ENCODE measurements around the gene C11orf97. TPM values are rescaled to one million over a fixed set of nuclear protein-coding genes. Genes with fewer than 3 reads are reported as not detected.
A peak's percentile ranks its signal among the peaks of the same experiment; 100 is the strongest.

Gene C11orf97
- total and polyA plus RNA-seq, 3 experiments from 2014 or later: not detected

DNA sequence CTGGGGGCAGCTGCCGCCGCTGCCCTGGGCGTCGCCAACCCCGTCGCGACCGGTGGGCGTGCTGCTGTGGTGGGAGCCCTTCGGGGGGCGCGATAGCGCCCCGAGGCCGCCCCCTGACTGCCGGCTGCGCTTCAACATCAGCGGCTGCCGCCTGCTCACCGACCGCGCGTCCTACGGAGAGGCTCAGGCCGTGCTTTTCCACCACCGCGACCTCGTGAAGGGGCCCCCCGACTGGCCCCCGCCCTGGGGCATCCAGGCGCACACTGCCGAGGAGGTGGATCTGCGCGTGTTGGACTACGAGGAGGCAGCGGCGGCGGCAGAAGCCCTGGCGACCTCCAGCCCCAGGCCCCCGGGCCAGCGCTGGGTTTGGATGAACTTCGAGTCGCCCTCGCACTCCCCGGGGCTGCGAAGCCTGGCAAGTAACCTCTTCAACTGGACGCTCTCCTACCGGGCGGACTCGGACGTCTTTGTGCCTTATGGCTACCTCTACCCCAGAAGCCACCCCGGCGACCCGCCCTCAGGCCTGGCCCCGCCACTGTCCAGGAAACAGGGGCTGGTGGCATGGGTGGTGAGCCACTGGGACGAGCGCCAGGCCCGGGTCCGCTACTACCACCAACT, 32.5 kb downstream of the C11orf97 start:
- Mint-ChIP-seq H3K9me3 (no peaks in the 10 kb centered on the region), H3K4me3 (peak overlapping the region in 6 of 7 donors; percentile 50 to 98 (median 82)), H3K27ac (peak overlapping the region in 2 of 8 donors; percentile 66 to 74), H3K36me3 (peaks cover 0 to 9% (median 3%) of the 10 kb centered on the region in 3 donors), H3K27me3 (peaks cover 1 to 6% of the 10 kb centered on the region in 2 donors), H3K4me1 (peaks cover 41 to 53% (median 49%) of the 10 kb centered on the region in 3 donors)
- CTCF ChIA-PET: no interaction called here
- POLR2A ChIA-PET: interaction anchor here (1.0 to 1.7 kb wide), 2 partner anchors 429 to 803 kb away, joined by 3 to 4 read pairs; partner anchors contain the start of genes C11orf54, CWC15, KDM4D and TAF1D
- Histone ChIP-seq H3K4me3 (ENCODE audit: low read length) (peak overlapping the region; percentile 68), H3K27ac (ENCODE audit: low read depth, low read length) (peak overlapping the region; percentile 85), H3K36me3 (ENCODE audit: insufficient read depth, low read length) (no peaks in the 10 kb centered on the region), H3K4me1 (ENCODE audit: insufficient read depth, low read length) (peaks cover 38% of the 10 kb centered on the region), H3K9me3 (ENCODE audit: low read length) (no peaks in the 10 kb centered on the region), H3K27me3 (ENCODE audit: insufficient read depth, low read length, poor library complexity, severe bottlenecking) (no peaks in the 10 kb centered on the region)
- peak in 2 of 5 donors; percentile 2 to 55 for DNase-seq

DNA sequence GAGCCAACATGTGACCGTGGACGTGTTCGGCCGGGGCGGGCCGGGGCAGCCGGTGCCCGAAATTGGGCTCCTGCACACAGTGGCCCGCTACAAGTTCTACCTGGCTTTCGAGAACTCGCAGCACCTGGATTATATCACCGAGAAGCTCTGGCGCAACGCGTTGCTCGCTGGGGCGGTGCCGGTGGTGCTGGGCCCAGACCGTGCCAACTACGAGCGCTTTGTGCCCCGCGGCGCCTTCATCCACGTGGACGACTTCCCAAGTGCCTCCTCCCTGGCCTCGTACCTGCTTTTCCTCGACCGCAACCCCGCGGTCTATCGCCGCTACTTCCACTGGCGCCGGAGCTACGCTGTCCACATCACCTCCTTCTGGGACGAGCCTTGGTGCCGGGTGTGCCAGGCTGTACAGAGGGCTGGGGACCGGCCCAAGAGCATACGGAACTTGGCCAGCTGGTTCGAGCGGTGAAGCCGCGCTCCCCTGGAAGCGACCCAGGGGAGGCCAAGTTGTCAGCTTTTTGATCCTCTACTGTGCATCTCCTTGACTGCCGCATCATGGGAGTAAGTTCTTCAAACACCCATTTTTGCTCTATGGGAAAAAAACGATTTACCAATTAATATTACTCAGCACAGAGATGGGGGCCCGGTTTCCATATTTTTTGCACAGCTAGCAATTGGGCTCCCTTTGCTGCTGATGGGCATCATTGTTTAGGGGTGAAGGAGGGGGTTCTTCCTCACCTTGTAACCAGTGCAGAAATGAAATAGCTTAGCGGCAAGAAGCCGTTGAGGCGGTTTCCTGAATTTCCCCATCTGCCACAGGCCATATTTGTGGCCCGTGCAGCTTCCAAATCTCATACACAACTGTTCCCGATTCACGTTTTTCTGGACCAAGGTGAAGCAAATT, 33.3 kb downstream of the C11orf97 start:
- POLR2A ChIA-PET: no interaction called here
- H3K36me3 Mint-ChIP-seq: peaks cover 0 to 9% (median 3%) of the 10 kb centered on the region in 3 donors
- H3K27ac Mint-ChIP-seq: peak overlapping the region; percentile 21 to 89 (median 68)

DNA sequence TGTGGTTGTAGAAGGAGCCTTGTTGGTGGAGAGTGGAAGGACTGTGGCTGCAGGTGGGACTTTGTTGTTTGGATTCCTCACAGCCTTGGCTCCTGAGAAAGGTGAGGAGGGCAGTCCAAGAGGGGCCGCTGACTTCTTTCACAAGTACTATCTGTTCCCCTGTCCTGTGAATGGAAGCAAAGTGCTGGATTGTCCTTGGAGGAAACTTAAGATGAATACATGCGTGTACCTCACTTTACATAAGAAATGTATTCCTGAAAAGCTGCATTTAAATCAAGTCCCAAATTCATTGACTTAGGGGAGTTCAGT, 33.9 kb downstream of the C11orf97 start:
- Histone ChIP-seq H3K36me3 (ENCODE audit: insufficient read depth, low read length) (no peaks in the 10 kb centered on the region), H3K4me3 (ENCODE audit: low read length) (no peak overlapping the region), H3K9me3 (ENCODE audit: low read length) (no peaks in the 10 kb centered on the region), H3K4me1 (ENCODE audit: insufficient read depth, low read length) (peaks cover 38% of the 10 kb centered on the region), H3K27me3 (ENCODE audit: insufficient read depth, low read length, poor library complexity, severe bottlenecking) (no peaks in the 10 kb centered on the region), H3K27ac (ENCODE audit: low read depth, low read length) (no peak overlapping the region)
- peaks cover 0 to 6% of the 10 kb centered on the region in 2 donors for H3K27me3 Mint-ChIP-seq
- H3K36me3 Mint-ChIP-seq: peaks cover 0 to 9% (median 3%) of the 10 kb centered on the region in 3 donors
- peak overlapping the region in 6 of 8 donors; percentile 36 to 79 (median 60) for H3K27ac Mint-ChIP-seq
- peaks cover 45 to 61% (median 56%) of the 10 kb centered on the region in 3 donors for H3K4me1 Mint-ChIP-seq
- no peaks in the 10 kb centered on the region for H3K9me3 Mint-ChIP-seq
- no peak for DNase-seq
- CTCF ChIA-PET: interaction anchor here (0.9 kb wide), 1 partner anchor 26 kb away, joined by 3 read pairs; no protein-coding TSS in a partner anchor
- POLR2A ChIA-PET: no interaction called here
- H3K4me3 Mint-ChIP-seq: peak overlapping the region; percentile 50 to 85 (median 81)

More for the DNA sequence above, 33.3 kb downstream of the C11orf97 start:
- Histone ChIP-seq H3K27ac (ENCODE audit: low read depth, low read length) (no peak overlapping the region), H3K9me3 (ENCODE audit: low read length) (no peaks in the 10 kb centered on the region), H3K36me3 (ENCODE audit: insufficient read depth, low read length) (no peaks in the 10 kb centered on the region), H3K4me1 (ENCODE audit: insufficient read depth, low read length) (peaks cover 38% of the 10 kb centered on the region), H3K27me3 (ENCODE audit: insufficient read depth, low read length, poor library complexity, severe bottlenecking) (no peaks in the 10 kb centered on the region), H3K4me3 (ENCODE audit: low read length) (no peak overlapping the region)
- Mint-ChIP-seq H3K4me3 (peak overlapping the region; percentile 50 to 85 (median 81)), H3K27me3 (peaks cover 0 to 6% of the 10 kb centered on the region in 2 donors), H3K9me3 (no peaks in the 10 kb centered on the region), H3K4me1 (peaks cover 43 to 57% (median 56%) of the 10 kb centered on the region in 3 donors)
- no peak for DNase-seq
- CTCF ChIA-PET: no interaction called here

DNA sequence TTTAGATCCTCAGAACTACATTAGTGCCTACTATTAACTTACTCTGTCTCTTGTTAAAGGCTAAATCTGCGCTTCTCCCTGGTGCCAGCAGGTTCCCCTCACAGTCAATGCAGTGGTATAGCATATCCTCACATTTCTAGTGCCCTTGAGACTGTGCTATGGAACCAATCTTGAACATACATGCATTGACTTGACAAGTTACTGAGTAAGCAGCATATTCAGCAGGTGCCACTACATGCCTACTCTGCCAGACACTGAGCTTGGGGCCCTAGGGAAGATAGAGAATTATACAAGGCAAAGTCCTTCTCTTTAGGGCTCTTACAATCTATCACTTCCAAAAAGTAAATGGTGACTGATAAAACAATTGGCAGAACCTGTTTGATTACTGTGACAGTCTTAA, 34.6 kb downstream of the C11orf97 start:
- Histone ChIP-seq H3K36me3 (ENCODE audit: insufficient read depth, low read length) (no peaks in the 10 kb centered on the region), H3K4me1 (ENCODE audit: insufficient read depth, low read length) (peaks cover 38% of the 10 kb centered on the region), H3K27me3 (ENCODE audit: insufficient read depth, low read length, poor library complexity, severe bottlenecking) (no peaks in the 10 kb centered on the region), H3K9me3 (ENCODE audit: low read length) (no peaks in the 10 kb centered on the region), H3K27ac (ENCODE audit: low read depth, low read length) (no peak overlapping the region), H3K4me3 (ENCODE audit: low read length) (no peak overlapping the region)
- ChIA-PET CTCF (interaction anchor here (0.9 to 1.7 kb wide), 2 partner anchors 12 to 26 kb away, joined by 3 to 5 read pairs; no protein-coding TSS in a partner anchor), POLR2A (no interaction called here)
- peak overlapping the region; percentile 15 to 83 (median 52) for H3K4me3 Mint-ChIP-seq
- peaks cover 0 to 9% (median 3%) of the 10 kb centered on the region in 3 donors for H3K36me3 Mint-ChIP-seq
- peaks cover 45 to 61% (median 56%) of the 10 kb centered on the region in 3 donors for H3K4me1 Mint-ChIP-seq
- DNase-seq: no peak
- no peaks in the 10 kb centered on the region for H3K9me3 Mint-ChIP-seq
- peaks cover 0 to 6% of the 10 kb centered on the region in 2 donors for H3K27me3 Mint-ChIP-seq
- H3K27ac Mint-ChIP-seq: peak overlapping the region in 5 of 8 donors; percentile 2 to 92 (median 19)

DNA sequence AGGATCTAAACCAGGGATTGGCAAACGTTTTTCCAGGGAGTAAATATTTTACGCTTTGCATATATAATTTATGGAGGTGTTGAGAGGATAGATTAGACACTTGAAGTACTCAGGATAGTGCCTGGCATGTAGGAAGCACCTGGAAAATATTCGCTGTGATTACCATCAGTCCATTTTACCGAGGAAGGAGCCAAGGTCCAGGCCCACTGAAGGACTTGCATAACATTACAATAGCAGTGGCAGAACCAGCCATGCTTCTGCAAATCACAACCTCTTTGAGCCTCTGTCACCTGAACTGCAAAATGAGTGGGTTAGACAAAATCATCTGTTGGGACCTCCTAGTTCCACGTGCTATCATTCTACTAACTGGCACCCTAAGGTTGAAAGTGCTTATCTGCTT, 36.9 kb downstream of the C11orf97 start:
- POLR2A ChIA-PET: no interaction called here
- H3K36me3 Mint-ChIP-seq: peaks cover 0 to 6% (median 3%) of the 10 kb centered on the region in 3 donors
- no peak overlapping the region for H3K27ac ChIP-seq (ENCODE audit: low read depth, low read length)
- H3K4me1 ChIP-seq (ENCODE audit: insufficient read depth, low read length): peaks cover 32% of the 10 kb centered on the region
- CTCF ChIA-PET: no interaction called here
- no peak for DNase-seq
- no peaks in the 10 kb centered on the region for H3K27me3 ChIP-seq (ENCODE audit: insufficient read depth, low read length, poor library complexity, severe bottlenecking)
- no peak overlapping the region for H3K27ac Mint-ChIP-seq
- no peaks in the 10 kb centered on the region for H3K9me3 Mint-ChIP-seq
- no peak overlapping the region for H3K4me3 ChIP-seq (ENCODE audit: low read length)
- no peaks in the 10 kb centered on the region for H3K36me3 ChIP-seq (ENCODE audit: insufficient read depth, low read length)
- H3K27me3 Mint-ChIP-seq: no peaks in the 10 kb centered on the region
- H3K4me1 Mint-ChIP-seq: peaks cover 35 to 50% (median 44%) of the 10 kb centered on the region in 3 donors
- no peak overlapping the region for H3K4me3 Mint-ChIP-seq
- no peaks in the 10 kb centered on the region for H3K9me3 ChIP-seq (ENCODE audit: low read length)

DNA sequence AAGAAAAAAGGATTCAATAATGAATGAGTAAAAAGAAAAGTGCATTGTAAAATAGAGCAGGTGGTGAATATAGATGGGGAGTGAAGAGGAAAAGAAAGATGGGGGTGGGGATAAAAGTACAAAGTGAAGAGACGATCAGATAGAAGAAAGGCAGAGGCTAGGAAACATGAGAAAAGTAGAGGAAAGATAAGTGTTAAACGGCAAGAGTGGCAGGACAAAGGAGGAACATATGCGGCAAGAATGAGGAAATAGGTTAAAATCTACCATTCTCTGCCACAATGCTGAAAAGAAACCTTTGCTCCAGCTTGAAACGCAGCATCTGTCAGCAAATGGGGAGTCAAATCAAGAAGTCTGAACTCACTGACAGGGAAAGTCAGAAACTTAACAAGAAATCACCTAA, 38.3 kb downstream of the C11orf97 start:
- DNase-seq: no peak
- no peaks in the 10 kb centered on the region for H3K9me3 Mint-ChIP-seq
- no peaks in the 10 kb centered on the region for H3K27me3 Mint-ChIP-seq
- no peaks in the 10 kb centered on the region for H3K36me3 ChIP-seq (ENCODE audit: insufficient read depth, low read length)
- peak overlapping the region in 3 of 8 donors; percentile 2 to 62 (median 33) for H3K27ac Mint-ChIP-seq
- no peaks in the 10 kb centered on the region for H3K27me3 ChIP-seq (ENCODE audit: insufficient read depth, low read length, poor library complexity, severe bottlenecking)
- H3K4me1 Mint-ChIP-seq: peaks cover 33 to 47% (median 41%) of the 10 kb centered on the region in 3 donors
- no peaks in the 10 kb centered on the region for H3K9me3 ChIP-seq (ENCODE audit: low read length)
- CTCF ChIA-PET: no interaction called here
- peaks cover 24% of the 10 kb centered on the region for H3K4me1 ChIP-seq (ENCODE audit: insufficient read depth, low read length)
- H3K27ac ChIP-seq (ENCODE audit: low read depth, low read length): no peak overlapping the region
- peaks cover 0 to 4% (median 3%) of the 10 kb centered on the region in 3 donors for H3K36me3 Mint-ChIP-seq
- no peak overlapping the region for H3K4me3 Mint-ChIP-seq
- H3K4me3 ChIP-seq (ENCODE audit: low read length): no peak overlapping the region
- POLR2A ChIA-PET: no interaction called here

DNA sequence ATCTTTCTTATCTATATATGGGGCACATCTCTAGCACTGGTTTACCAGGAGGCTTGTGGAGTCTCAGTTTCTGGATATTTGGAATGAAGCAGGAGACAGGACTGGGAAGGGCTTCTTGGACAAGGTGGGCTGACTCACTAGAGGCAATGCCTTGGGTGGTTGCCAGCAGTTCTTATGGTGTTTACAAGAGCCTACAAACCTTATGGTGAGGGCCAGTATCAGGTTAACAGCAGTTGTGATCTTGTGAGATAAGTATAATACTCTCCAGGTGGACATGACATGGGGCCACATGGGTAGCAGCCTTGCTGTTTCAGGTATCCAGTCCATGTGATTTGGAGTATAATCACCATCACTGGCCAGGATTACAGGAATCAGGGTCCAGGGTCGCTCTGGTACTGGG, 41.7 kb downstream of the C11orf97 start:
- ChIA-PET CTCF (no interaction called here), POLR2A (no interaction called here)
- Mint-ChIP-seq H3K27me3 (no peaks in the 10 kb centered on the region), H3K36me3 (peaks cover 0 to 2% (median 0%) of the 10 kb centered on the region in 3 donors), H3K4me3 (no peak overlapping the region), H3K9me3 (no peaks in the 10 kb centered on the region), H3K27ac (peak overlapping the region in 1 of 8 donors; percentile 33), H3K4me1 (peaks cover 8 to 19% (median 10%) of the 10 kb centered on the region in 3 donors)
- no peak overlapping the region for H3K4me3 ChIP-seq (ENCODE audit: low read length)
- no peak overlapping the region for H3K27ac ChIP-seq (ENCODE audit: low read depth, low read length)
- no peak for DNase-seq
- H3K4me1 ChIP-seq (ENCODE audit: insufficient read depth, low read length): no peaks in the 10 kb centered on the region
- H3K27me3 ChIP-seq (ENCODE audit: insufficient read depth, low read length, poor library complexity, severe bottlenecking): no peaks in the 10 kb centered on the region
- no peaks in the 10 kb centered on the region for H3K36me3 ChIP-seq (ENCODE audit: insufficient read depth, low read length)
- no peaks in the 10 kb centered on the region for H3K9me3 ChIP-seq (ENCODE audit: low read length)

Data from CD8-positive, alpha-beta memory T cell (primary cell).